GM12891 (cell line): Measurements from ENCODE around the gene CDK19.

Source experiments
- PAX5 ChIP-seq: IDR thresholded peaks from 2 replicates; pipeline ENCODE4 v1.6.1; 2011; ENCODE audit warnings: low read length, moderate library complexity, mild to moderate bottlenecking; ENCODE audit not compliant: insufficient read depth, severe bottlenecking
- POLR2A ChIP-seq: IDR thresholded peaks from 2 replicates; pipeline ENCODE4 v1.6.1; 2011; ENCODE audit warnings: low read depth, low read length, control low read depth
- POLR2AphosphoS5 ChIP-seq: IDR thresholded peaks from 2 replicates; pipeline ENCODE4 v1.6.1; 2011; ENCODE audit warnings: low read depth, low read length, control low read depth
- POU2F2 ChIP-seq: IDR thresholded peaks from 2 replicates; pipeline ENCODE4 v1.6.1; 2011; ENCODE audit warnings: low read depth, mild to moderate bottlenecking, control low read depth, low read length, moderate library complexity
- TAF1 ChIP-seq: IDR thresholded peaks from 2 replicates; pipeline ENCODE4 v1.6.1; 2011; ENCODE audit warnings: low read depth, low read length, control low read depth

GRCh38 chr6:110699780-110700179 is 115.5 kb downstream of the CDK19 start:
- TF ChIP-seq POLR2AphosphoS5 (no peak), POLR2A (no peak), PAX5 (no peak), TAF1 (no peak), POU2F2 (no peak)
